Adrenal gland (tissue), 12 donors: ENCODE measurements around the gene ZBTB18. TPM values are rescaled to one million over a fixed set of nuclear protein-coding genes. Genes with fewer than 3 reads are reported as not detected.

Experiments used
- DNase-seq, 7 donors: peaks; one replicate each; pipeline ENCODE4 v3.0.0-alpha.2; 2019 to 2020
- H3K27ac ChIP-seq, 5 donors: fragments of 200-600 bp; sonication (generic) in 4 of 5; 1 replicate in 3 of 5; 2 replicates in 2 of 5; pipeline versions ENCODE4 v1.5.1 to v1.8.0; 2016 to 2020; ENCODE audit warnings: mild to moderate bottlenecking in 1 of 5
- H3K27me3 ChIP-seq: fragments of 200-600 bp; 2 replicates; pipeline ENCODE4 v1.8.0; 2021
- H3K36me3 ChIP-seq, 2 donors: fragments of 200-600 bp; replicated peaks in 1 of 2; 1 replicate in 1 of 2; 2 replicates in 1 of 2; pipeline versions ENCODE4 v1.5.1 to v1.8.0; 2018 to 2022
- H3K4me1 ChIP-seq, 2 donors: fragments of 200-600 bp; replicated peaks in 1 of 2; 1 replicate in 1 of 2; 2 replicates in 1 of 2; pipeline versions ENCODE4 v1.5.1 to v1.8.0; 2018 to 2021
- H3K4me3 ChIP-seq, 4 donors: fragments of 200-600 bp; sonication (generic) in 3 of 4; one replicate each; pipeline ENCODE4 v1.5.1; 2016 to 2018
- H3K9me3 ChIP-seq, 3 donors: fragments of 200-600 bp; sonication (generic) in 1 of 3; replicated peaks in 1 of 3; 1 replicate in 2 of 3; 2 replicates in 1 of 3; pipeline versions ENCODE4 v1.5.1 to v1.8.0; 2016 to 2021
- POLR2A ChIP-seq, 2 donors: fragments of 450-650 bp; IDR thresholded peaks; one replicate each; pipeline ENCODE4 v1.6.1; 2017; ENCODE audit warnings: antibody characterized with exemption in 2 of 2, mild to moderate bottlenecking in 2 of 2, moderate library complexity in 1 of 2
- WGBS, 4 donors: extraction: QIAGEN DNeasy Blood & Tissue Kit in 2 of 4; methylation state at CpG; one replicate each; pipeline versions ENCODE4 v1.1.5 to v1.1.7; 2013 to 2017; 5-methylcytosine and 5-hydroxymethylcytosine counted together
- intact Hi-C, 2 donors: fragments of 100-400 bp; cut with DNase I; formaldehyde crosslinking; loops; one replicate each; pipeline versions ENCODE4 v1.14.1 to v1.15.0; 2022 to 2023
- polyA plus RNA-seq, 3 donors: library from polyadenylated mRNA; stranded (reverse); fragments of 200-250 nt in 2 of 3; fragments of 350-450 nt in 1 of 3; fragmentation: Illumina TruSeq in 1 of 3; extraction: RNeasy Lipid Tissue Mini Kit (QIAGEN cat#74804) in 1 of 3; gene quantifications; one replicate each; pipeline ENCODE4 v1.2.3, GENCODE V29; 2013 to 2014
- total RNA-seq, 9 donors: library from RNA; depleted of rRNA in 4 of 9; stranded (reverse); fragments of >200 nt in 4 of 9; fragments of 120-200 nt in 1 of 9; fragmentation: NEBNext Ultra II Directional in 1 of 9; extraction: Animal tissue kit (Norgen Biotek cat#: 25700) in 1 of 9; gene quantifications; one replicate each; pipeline versions ENCODE4 v1.1.0 to v1.2.4, GENCODE V29; 2013 to 2023
- TF ChIP-seq, protein P1 (sequence below), 6 experiments: fragments of 450-650 bp in 4 of 6; fragments of 200-600 bp in 2 of 6; sonication (generic) in 1 of 6; IDR thresholded peaks; 1 replicate in 5 of 6; 2 replicates in 1 of 6; pipeline versions ENCODE4 v1.5.1 to v1.8.0; 2016 to 2021; ENCODE audit warnings: antibody characterized with exemption in 6 of 6, mild to moderate bottlenecking in 2 of 6, moderate library complexity in 1 of 6
- donor health status: healthy with polysubstance abuse.
- donor health status: Bipolar disorder and iron deficiency.
- donor health status: DM: yes; HTN: yes; CAD: no.
- donor health status: DM: no; HTN: no; CAD: no.
- donor health status: DM: no; HTN: no; CAD: no.
- donor health status: DM: yes; HTN: yes; CAD: no.

ZBTB18 gene
- total and polyA plus RNA-seq, 12 donors, result 4.8 to 15.1 (median 8.4) TPM

DNA sequence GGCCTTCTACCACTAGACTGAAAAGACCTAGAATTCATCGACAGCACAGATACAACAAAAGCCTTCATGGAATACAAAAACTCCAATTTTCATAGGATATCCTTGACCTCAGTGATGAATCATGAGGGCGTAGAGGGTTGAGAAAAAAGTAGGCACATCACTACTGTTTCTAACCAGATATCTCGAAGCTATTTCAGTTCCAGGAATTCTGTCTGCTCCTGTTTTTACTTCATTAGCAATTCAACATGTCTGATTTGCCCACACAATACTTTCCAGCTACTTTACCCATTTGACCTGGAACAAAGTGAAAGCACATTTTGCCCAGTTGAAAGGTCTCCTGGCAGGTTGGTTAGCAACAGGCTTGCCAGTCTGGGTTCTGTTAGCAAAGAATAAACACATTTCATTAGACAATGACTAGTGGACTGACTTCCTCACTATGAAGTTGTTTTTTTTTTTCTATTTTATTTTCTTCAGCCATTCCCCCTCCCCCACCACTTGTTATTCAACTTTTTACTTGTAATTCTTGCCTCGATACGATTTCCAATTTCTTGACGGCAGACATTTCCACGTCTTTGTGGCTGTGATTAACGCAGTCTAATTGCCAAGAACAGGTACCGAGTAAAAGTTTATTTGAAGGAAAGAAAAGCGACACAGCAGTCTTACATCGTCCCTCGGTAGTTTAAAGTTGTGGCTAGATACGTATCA is 4.0 kb upstream of the ZBTB18 start:
- WGBS, 4 donors, result 5 to 6% (median 6%) methylated on average over 13 of the region's 13 CpGs
- peak overlapping the region; percentile 76 to 92 (median 86) for H3K4me3 ChIP-seq
- peak in 1 of 2 donors; percentile 58 for TF ChIP-seq POLR2A (IDR thresholded peaks at IDR 0.05)
- TF ChIP-seq, protein P1, sequence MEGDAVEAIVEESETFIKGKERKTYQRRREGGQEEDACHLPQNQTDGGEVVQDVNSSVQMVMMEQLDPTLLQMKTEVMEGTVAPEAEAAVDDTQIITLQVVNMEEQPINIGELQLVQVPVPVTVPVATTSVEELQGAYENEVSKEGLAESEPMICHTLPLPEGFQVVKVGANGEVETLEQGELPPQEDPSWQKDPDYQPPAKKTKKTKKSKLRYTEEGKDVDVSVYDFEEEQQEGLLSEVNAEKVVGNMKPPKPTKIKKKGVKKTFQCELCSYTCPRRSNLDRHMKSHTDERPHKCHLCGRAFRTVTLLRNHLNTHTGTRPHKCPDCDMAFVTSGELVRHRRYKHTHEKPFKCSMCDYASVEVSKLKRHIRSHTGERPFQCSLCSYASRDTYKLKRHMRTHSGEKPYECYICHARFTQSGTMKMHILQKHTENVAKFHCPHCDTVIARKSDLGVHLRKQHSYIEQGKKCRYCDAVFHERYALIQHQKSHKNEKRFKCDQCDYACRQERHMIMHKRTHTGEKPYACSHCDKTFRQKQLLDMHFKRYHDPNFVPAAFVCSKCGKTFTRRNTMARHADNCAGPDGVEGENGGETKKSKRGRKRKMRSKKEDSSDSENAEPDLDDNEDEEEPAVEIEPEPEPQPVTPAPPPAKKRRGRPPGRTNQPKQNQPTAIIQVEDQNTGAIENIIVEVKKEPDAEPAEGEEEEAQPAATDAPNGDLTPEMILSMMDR (IDR thresholded peaks at IDR 0.05), result no peak
- no peaks in the 10 kb centered on the region for H3K9me3 ChIP-seq
- H3K27me3 ChIP-seq, result no peaks in the 10 kb centered on the region
- DNase-seq, result peak in 4 of 7 donors; percentile 27 to 40 (median 28)
- peak overlapping the region; percentile 98 to 100 (median 99) for H3K27ac ChIP-seq
- H3K36me3 ChIP-seq, result no peaks in the 10 kb centered on the region
- intact Hi-C loops, result no loop called here
- H3K4me1 ChIP-seq, result peaks cover 15 to 28% of the 10 kb centered on the region in 2 donors

DNA sequence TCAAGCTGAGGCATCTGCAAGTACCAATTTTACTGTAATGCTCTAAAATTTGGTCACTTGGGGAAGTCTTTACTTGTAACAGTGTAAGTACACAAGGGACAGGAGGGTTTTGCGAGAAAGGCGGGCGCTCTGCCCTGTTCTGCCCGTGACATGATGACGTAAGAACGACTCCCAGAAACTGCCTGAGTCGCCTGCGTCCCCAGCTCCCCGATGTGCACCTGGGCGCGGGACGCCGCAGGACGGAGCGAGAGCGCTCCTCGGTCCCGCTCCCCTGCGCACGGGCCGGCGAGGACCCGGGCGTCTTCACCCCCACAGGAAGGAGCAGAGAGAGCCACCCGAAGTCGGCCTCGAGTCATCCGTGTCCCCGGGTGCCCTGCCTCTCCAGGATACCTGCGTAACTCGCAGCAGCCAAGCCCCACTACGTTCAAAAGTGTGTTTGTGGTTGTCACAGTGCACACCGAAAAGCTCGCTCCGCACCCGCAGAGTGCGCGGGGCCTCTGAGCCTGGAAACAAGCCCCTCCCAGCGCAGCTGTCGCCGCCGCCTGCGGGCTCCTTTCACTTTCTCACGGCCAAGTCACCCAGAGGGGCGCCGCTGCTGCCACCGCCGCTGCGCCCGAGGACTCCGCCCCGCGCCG is 3.3 kb upstream of the ZBTB18 start:
- 0% methylated on average over 9 to 54 of the region's 54 CpGs for WGBS, 4 donors
- H3K36me3 ChIP-seq, result no peaks in the 10 kb centered on the region
- peak overlapping the region; percentile 76 to 92 (median 86) for H3K4me3 ChIP-seq
- H3K9me3 ChIP-seq, result no peaks in the 10 kb centered on the region
- peaks cover 15 to 28% of the 10 kb centered on the region in 2 donors for H3K4me1 ChIP-seq
- TF ChIP-seq, protein P1 (IDR thresholded peaks at IDR 0.05), result peak in 1 of 6 experiments; percentile 3
- TF ChIP-seq POLR2A (IDR thresholded peaks at IDR 0.05), result peak; percentile 95 to 99
- peak; percentile 69 to 89 (median 77) for DNase-seq
- no peaks in the 10 kb centered on the region for H3K27me3 ChIP-seq
- peak overlapping the region; percentile 98 to 100 (median 99) for H3K27ac ChIP-seq
- intact Hi-C loops, result no loop called here

DNA sequence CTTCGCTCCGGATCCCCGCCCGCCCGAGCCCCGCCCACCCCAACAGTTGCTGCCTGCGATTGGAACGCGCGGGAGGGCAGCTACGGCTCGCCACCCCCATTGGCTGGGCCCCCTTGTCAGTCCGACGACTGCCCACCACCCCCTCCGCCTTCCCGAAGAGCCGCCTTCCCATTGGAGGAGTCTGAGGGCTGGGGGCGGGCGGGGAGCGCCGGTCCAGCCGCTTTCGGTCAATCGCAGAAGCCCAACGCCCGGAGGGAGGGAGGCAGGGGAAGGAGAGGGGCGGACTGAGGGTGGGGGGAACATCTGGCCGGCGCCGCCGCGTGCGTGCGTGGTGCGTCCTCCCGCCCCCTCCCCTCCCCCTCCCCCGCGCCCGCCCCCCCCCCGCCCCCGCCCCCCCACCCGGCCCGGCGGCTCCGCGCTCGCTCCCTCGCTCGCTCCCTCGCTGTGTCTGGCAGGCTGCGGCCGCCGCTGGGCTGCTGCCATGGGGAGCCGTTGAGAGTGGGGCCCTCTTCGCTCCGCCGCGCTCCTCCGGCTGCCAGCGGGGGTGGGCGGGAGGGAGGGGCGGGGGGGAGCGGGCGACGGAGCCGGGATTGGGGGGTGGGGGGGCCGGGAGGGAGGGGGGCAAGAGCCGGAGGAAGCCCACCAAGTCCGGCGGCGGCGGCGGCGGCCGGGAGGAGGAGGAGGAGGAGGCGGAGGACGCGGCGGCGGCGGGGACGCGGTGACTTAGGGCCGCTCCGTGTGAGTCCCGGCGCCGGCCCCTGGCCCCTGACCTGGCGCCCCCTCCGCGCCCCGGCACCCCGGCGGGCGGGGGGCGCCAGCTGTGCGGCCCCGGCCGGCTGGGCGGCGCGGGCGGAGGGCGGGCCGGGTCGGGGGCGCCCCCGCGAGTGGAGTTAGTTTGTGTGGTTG is 2.6 kb upstream of the ZBTB18 start:
- Histone ChIP-seq H3K27ac (peak overlapping the region in 4 of 5 donors; percentile 98 to 99 (median 99)), H3K9me3 (no peaks in the 10 kb centered on the region), H3K4me1 (peaks cover 15 to 28% of the 10 kb centered on the region in 2 donors), H3K27me3 (no peaks in the 10 kb centered on the region), H3K36me3 (no peaks in the 10 kb centered on the region), H3K4me3 (peak overlapping the region in 2 of 4 donors; percentile 53 to 85)
- intact Hi-C loops, result no loop called here
- no peak for TF ChIP-seq POLR2A (IDR thresholded peaks at IDR 0.05)
- TF ChIP-seq, protein P1 (IDR thresholded peaks at IDR 0.05), result no peak
- DNase-seq, result peak; percentile 99 to 100 (median 99)
- WGBS, 4 donors, result 0 to 1% (median 0%) methylated on average over 18 to 84 of the region's 109 CpGs; no CpG with 5 or more reads in 1 of the 4 donors
